Astrocyte (in vitro differentiated cells and primary cell): ENCODE data around the gene DCC. TPM values are rescaled to one million over a fixed set of nuclear protein-coding genes. Genes with fewer than 3 reads are reported as not detected.

Source experiments
- DNase-seq: peaks from one replicate; pipeline ENCODE4 v3.0.0-alpha.2; 2010; ENCODE audit warnings: low read depth
- FAIRE-seq: peaks from 2 replicates; lab custom pipeline; 2011; peaks lifted over from hg19 to GRCh38; lab: Jason Lieb, UNC
- H2AFZ ChIP-seq: 2 replicates; pipeline ENCODE4 v1.6.0; 2012; ENCODE audit warnings: low read depth, low read length, inconsistent platforms
- H3K27ac ChIP-seq: 2 replicates; pipeline ENCODE4 v1.5.1; 2011; ENCODE audit warnings: low read depth, low read length, inconsistent platforms
- H3K27me3 ChIP-seq: 2 replicates; pipeline ENCODE4 v1.6.0; 2011; ENCODE audit warnings: low read length, inconsistent platforms; ENCODE audit not compliant: insufficient read depth
- H3K36me3 ChIP-seq: 2 replicates; pipeline ENCODE4 v1.5.1; 2011; ENCODE audit warnings: low read length, inconsistent platforms; ENCODE audit not compliant: insufficient read depth
- H3K4me1 ChIP-seq: 2 replicates; pipeline ENCODE4 v1.5.1; 2011; ENCODE audit warnings: low read length, inconsistent platforms; ENCODE audit not compliant: insufficient read depth
- H3K4me2 ChIP-seq: 2 replicates; pipeline ENCODE4 v1.6.0; 2012; ENCODE audit warnings: low read length, inconsistent platforms
- H3K4me3 ChIP-seq: 2 replicates; pipeline ENCODE4 v1.5.1; 2011; ENCODE audit warnings: low read depth, mild to moderate bottlenecking, low read length, inconsistent platforms; ENCODE audit not compliant: insufficient read depth
- H3K79me2 ChIP-seq: 2 replicates; pipeline ENCODE4 v1.6.0; 2012; ENCODE audit warnings: mild to moderate bottlenecking, low read length, inconsistent platforms; ENCODE audit not compliant: insufficient read depth
- H3K9ac ChIP-seq: 2 replicates; pipeline ENCODE4 v1.6.0; 2012; ENCODE audit warnings: mild to moderate bottlenecking, low read length, inconsistent platforms
- H3K9me3 ChIP-seq: 2 replicates; pipeline ENCODE4 v1.5.1; 2012; ENCODE audit warnings: low read depth, mild to moderate bottlenecking, low read length, inconsistent platforms; ENCODE audit not compliant: insufficient read depth
- H4K20me1 ChIP-seq: 2 replicates; pipeline ENCODE4 v1.6.0; 2012; ENCODE audit warnings: low read length, inconsistent platforms; ENCODE audit not compliant: insufficient read depth
- H3K27ac Mint-ChIP-seq: one replicate; pipeline ENCODE4 v1.8.0; 2021; ENCODE audit warnings: mild to moderate bottlenecking, mixed read lengths; ENCODE audit not compliant: unreplicated experiment
- H3K27me3 Mint-ChIP-seq: one replicate; pipeline ENCODE4 v1.8.0; 2021; ENCODE audit warnings: low read depth, mixed read lengths; ENCODE audit not compliant: unreplicated experiment
- H3K36me3 Mint-ChIP-seq: one replicate; pipeline ENCODE4 v1.8.0; 2021; ENCODE audit warnings: low read depth, mixed read lengths; ENCODE audit not compliant: unreplicated experiment
- H3K4me1 Mint-ChIP-seq: one replicate; pipeline ENCODE4 v1.8.0; 2021; ENCODE audit warnings: low read depth, mixed read lengths; ENCODE audit not compliant: unreplicated experiment
- H3K4me3 Mint-ChIP-seq: one replicate; pipeline ENCODE4 v1.8.0; 2021; ENCODE audit warnings: mild to moderate bottlenecking, moderate library complexity, mixed read lengths; ENCODE audit not compliant: unreplicated experiment
- H3K9me3 Mint-ChIP-seq: one replicate; pipeline ENCODE4 v1.8.0; 2021; ENCODE audit warnings: mild to moderate bottlenecking, mixed read lengths; ENCODE audit not compliant: unreplicated experiment
- EZH2 ChIP-seq: IDR thresholded peaks from 2 replicates; pipeline ENCODE4 v1.6.1; 2012; ENCODE audit warnings: mild to moderate bottlenecking, low read length, inconsistent platforms; ENCODE audit not compliant: insufficient read depth
- total RNA-seq: library from RNA; stranded (reverse); gene quantifications from 2 replicates; pipeline ENCODE4 v1.2.1, GENCODE V29; 2021
- TF ChIP-seq, protein P1 (sequence below): IDR thresholded peaks from 2 replicates; pipeline ENCODE4 v1.5.1; 2011; ENCODE audit warnings: low read depth, mild to moderate bottlenecking, inconsistent platforms, low read length, moderate library complexity; ENCODE audit not compliant: insufficient read depth

DCC gene
- total RNA-seq, 1 donor from 2014 or later = 2.6 TPM

DNA sequence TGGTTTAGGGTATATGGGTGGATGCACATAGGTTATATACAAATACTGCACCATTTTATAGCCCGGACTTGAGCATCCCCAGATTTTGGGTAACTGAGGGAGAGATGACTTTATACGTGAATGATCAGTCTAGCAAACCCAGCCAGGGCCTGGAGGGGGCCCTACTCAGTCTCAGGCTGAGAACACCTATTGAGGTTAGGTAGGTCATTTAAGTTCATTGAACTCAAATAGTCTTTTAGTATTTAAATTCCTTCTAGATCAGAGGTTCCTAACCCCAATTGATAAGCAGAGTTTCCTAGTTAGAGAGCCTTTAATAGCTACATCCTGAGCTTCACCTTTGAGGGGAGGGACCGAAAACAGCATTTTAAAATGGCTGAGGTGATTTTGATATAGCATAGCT lies 487.0 kb downstream of the DCC start:
- no peaks in the 10 kb centered on the region for H3K9me3 ChIP-seq
- H3K4me1 ChIP-seq = no peaks in the 10 kb centered on the region
- H3K4me3 ChIP-seq = no peak overlapping the region
- no peaks in the 10 kb centered on the region for H3K36me3 Mint-ChIP-seq
- TF ChIP-seq EZH2 = no peak
- TF ChIP-seq, protein P1, sequence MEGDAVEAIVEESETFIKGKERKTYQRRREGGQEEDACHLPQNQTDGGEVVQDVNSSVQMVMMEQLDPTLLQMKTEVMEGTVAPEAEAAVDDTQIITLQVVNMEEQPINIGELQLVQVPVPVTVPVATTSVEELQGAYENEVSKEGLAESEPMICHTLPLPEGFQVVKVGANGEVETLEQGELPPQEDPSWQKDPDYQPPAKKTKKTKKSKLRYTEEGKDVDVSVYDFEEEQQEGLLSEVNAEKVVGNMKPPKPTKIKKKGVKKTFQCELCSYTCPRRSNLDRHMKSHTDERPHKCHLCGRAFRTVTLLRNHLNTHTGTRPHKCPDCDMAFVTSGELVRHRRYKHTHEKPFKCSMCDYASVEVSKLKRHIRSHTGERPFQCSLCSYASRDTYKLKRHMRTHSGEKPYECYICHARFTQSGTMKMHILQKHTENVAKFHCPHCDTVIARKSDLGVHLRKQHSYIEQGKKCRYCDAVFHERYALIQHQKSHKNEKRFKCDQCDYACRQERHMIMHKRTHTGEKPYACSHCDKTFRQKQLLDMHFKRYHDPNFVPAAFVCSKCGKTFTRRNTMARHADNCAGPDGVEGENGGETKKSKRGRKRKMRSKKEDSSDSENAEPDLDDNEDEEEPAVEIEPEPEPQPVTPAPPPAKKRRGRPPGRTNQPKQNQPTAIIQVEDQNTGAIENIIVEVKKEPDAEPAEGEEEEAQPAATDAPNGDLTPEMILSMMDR = no peak
- no peak overlapping the region for H3K27ac ChIP-seq
- FAIRE-seq (no peak), DNase-seq (no peak)
- no peaks in the 10 kb centered on the region for H4K20me1 ChIP-seq
- H3K27ac Mint-ChIP-seq = no peak overlapping the region
- H3K4me3 Mint-ChIP-seq = no peak overlapping the region
- no peaks in the 10 kb centered on the region for H3K4me1 Mint-ChIP-seq
- H3K36me3 ChIP-seq = no peaks in the 10 kb centered on the region
- H3K79me2 ChIP-seq = no peaks in the 10 kb centered on the region
- H3K27me3 ChIP-seq = no peaks in the 10 kb centered on the region
- no peak overlapping the region for H2AFZ ChIP-seq
- H3K9me3 Mint-ChIP-seq = no peaks in the 10 kb centered on the region
- no peak overlapping the region for H3K9ac ChIP-seq
- H3K27me3 Mint-ChIP-seq = peaks cover 43% of the 10 kb centered on the region
- H3K4me2 ChIP-seq = no peak overlapping the region

DNA sequence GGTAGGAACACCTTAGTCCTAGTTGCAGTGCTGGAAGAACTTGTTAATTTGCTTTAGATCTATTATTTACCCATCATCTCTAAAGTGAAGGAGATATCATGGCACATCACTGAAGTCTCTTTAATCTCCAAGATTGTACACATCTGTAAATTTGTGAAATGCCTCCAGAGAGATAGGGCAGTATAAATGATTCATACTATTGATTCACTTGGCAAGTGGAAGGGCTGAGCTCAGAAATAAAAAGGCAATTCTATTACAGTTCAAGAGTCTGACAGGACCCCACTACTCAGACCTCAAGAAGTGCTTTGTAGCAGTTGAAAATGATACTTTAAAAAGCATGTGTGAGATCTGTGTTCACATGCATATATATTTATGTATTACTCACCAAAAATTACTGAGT lies 489.3 kb downstream of the DCC start:
- Histone ChIP-seq H3K9ac (no peak overlapping the region), H3K4me1 (no peaks in the 10 kb centered on the region), H4K20me1 (no peaks in the 10 kb centered on the region), H3K36me3 (no peaks in the 10 kb centered on the region), H3K79me2 (no peaks in the 10 kb centered on the region), H3K27me3 (no peaks in the 10 kb centered on the region), H2AFZ (no peak overlapping the region), H3K4me3 (no peak overlapping the region), H3K4me2 (no peak overlapping the region), H3K9me3 (no peaks in the 10 kb centered on the region), H3K27ac (no peak overlapping the region)
- Mint-ChIP-seq H3K36me3 (no peaks in the 10 kb centered on the region), H3K4me1 (no peaks in the 10 kb centered on the region), H3K4me3 (no peak overlapping the region), H3K9me3 (no peaks in the 10 kb centered on the region), H3K27me3 (peaks cover 34% of the 10 kb centered on the region), H3K27ac (no peak overlapping the region)
- TF ChIP-seq, protein P1 = no peak
- no peak for TF ChIP-seq EZH2
- no peak for DNase-seq
- no peak for FAIRE-seq

DNA sequence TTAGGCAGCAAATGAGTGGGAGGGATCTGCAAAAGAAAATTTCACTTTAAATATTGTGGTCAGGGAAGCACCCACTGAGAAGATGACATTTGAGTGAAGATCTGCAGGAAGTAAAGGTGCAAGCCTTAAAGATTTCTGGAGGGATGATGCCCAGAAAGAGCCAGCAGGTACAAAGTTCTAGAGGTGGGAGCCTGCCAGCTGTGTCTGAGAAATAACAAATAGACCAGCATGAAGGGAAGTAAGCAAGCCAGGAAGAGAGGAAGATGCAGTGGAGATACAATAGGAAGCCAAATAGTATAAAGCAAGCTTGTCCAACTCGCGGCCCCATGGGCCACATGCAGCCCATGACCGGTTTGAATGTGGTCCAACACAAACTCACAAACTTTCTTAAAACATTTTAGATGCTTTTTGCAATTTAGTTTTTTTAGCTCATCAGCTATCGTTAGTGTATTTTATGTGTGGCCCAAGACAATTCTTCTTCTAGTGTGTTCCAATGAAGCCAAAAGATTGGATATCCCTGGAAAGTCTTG lies 489.9 kb downstream of the DCC start:
- Mint-ChIP-seq H3K27ac (no peak overlapping the region), H3K27me3 (peaks cover 34% of the 10 kb centered on the region), H3K4me1 (no peaks in the 10 kb centered on the region), H3K4me3 (no peak overlapping the region), H3K36me3 (no peaks in the 10 kb centered on the region), H3K9me3 (no peaks in the 10 kb centered on the region)
- Histone ChIP-seq H3K4me2 (no peak overlapping the region), H3K9ac (no peak overlapping the region), H3K79me2 (no peaks in the 10 kb centered on the region), H3K27me3 (no peaks in the 10 kb centered on the region), H3K36me3 (no peaks in the 10 kb centered on the region), H3K9me3 (no peaks in the 10 kb centered on the region), H4K20me1 (no peaks in the 10 kb centered on the region), H3K4me1 (no peaks in the 10 kb centered on the region), H2AFZ (no peak overlapping the region), H3K4me3 (no peak overlapping the region), H3K27ac (no peak overlapping the region)
- TF ChIP-seq, protein P1 = no peak
- TF ChIP-seq EZH2 = no peak
- DNase-seq (no peak), FAIRE-seq (no peak)
